Smooth muscle cell of the coronary artery (primary cell): ENCODE measurements around the gene RBM11. TPM values are rescaled to one million over a fixed set of nuclear protein-coding genes. Genes with fewer than 3 reads are reported as not detected.

Source experiments
- total RNA-seq: library from RNA; depleted of rRNA; stranded (reverse); fragments of >200 nt; gene quantifications from 2 replicates; pipeline ENCODE4 v1.2.3, GENCODE V29; 2014; ENCODE audit warnings: low replicate concordance

RBM11 gene, protein sequence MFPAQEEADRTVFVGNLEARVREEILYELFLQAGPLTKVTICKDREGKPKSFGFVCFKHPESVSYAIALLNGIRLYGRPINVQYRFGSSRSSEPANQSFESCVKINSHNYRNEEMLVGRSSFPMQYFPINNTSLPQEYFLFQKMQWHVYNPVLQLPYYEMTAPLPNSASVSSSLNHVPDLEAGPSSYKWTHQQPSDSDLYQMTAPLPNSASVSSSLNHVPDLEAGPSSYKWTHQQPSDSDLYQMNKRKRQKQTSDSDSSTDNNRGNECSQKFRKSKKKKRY
- 0.35 TPM in 1 of 2 replicates, not detected in the other for total RNA-seq

DNA sequence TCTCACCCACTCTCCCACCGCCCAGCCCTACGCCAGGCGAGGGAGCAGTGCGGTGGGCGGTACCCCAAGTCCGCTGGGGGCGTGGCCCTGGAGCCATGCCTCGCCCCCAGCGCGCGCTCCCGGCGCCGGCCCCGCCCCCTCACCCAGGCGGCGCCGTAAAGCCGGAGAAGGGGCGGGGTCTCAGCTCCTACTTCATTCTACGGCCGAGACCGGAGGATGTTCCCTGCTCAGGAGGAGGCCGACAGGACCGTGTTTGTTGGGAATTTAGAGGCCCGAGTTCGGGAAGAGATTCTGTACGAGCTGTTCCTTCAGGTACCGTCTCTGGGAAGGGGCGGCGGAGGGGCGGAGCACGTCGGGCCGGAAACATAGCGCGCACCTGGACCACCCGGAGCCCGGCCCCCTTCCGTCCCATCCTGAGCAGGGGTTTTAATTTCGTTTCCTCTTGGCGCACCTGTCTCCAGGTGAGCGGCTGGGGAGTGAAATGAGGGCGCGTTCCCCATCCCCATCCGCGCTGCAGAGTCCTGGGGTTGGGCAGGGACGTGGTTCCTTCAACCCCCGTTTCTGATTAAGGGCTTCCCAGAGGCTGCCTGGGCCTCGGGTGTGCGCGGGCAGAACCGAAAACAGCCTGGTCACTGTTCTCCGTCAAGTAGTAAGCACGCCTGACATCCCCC is at the start of gene RBM11:
RBM11 (plus strand) TSS at position 187 of the 671 bp plus-strand sequence; CDS start at position 217, 30 bp downstream.

DNA sequence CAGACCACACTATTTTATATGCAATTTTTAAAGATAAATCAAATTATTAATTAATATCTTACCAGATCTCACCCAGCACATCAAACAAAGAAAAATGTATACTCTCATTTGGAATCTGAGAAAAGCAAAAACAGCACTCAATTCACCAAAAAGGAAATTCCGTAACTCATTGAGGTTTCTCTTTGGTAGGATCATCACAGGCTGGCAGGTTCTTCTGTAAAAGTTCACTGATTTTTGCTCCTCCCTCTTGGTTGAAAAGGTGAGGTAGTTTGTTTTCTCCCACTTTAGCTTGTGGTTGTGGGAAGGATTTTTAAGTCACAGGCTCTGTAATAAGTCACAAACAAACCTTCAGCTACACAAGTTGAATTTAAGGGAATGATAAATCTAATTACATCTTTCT is 5.2 kb upstream of the RBM11 start, which contains the start of gene LIPI:
LIPI (minus strand) TSS at position 218 of the 400 bp plus-strand sequence; CDS start at position 108, 110 bp downstream.

Other genes starting within 250 kb of the RBM11 start
- not detected in 2 replicates for gene LIPI, start 5.2 kb upstream of the RBM11 start, total RNA-seq
- 16.5 and 57.8 TPM in 2 replicates for gene HSPA13, start 167.0 kb downstream of the RBM11 start, total RNA-seq